Ascending aorta (tissue), 2 donors: ENCODE results near the gene DTHD1. TPM values are rescaled to one million over a fixed set of nuclear protein-coding genes. Genes with fewer than 3 reads are reported as not detected.

Experiments
- DNase-seq, 2 donors: peaks; one replicate each; pipeline ENCODE4 v3.0.0-alpha.2; 2019; ENCODE audit warnings: low spot score in 2 of 2
- H3K27ac ChIP-seq, 2 donors: fragments of 200-600 bp; sonication (generic); one replicate each; pipeline ENCODE4 v1.5.1; 2016 to 2017; ENCODE audit warnings: mild to moderate bottlenecking in 1 of 2
- H3K27me3 ChIP-seq: fragments of 200-600 bp; sonication (generic); one replicate; pipeline ENCODE4 v1.5.1; 2017
- H3K36me3 ChIP-seq, 2 donors: fragments of 200-600 bp; sonication (generic); one replicate each; pipeline ENCODE4 v1.5.1; 2016
- H3K4me1 ChIP-seq, 2 donors: fragments of 200-600 bp; sonication (generic); one replicate each; pipeline ENCODE4 v1.5.1; 2016 to 2017; ENCODE audit warnings: mild to moderate bottlenecking in 1 of 2
- H3K4me3 ChIP-seq, 2 donors: fragments of 200-600 bp; sonication (generic); one replicate each; pipeline ENCODE4 v1.5.1; 2016 to 2017; ENCODE audit warnings: mild to moderate bottlenecking in 1 of 2
- H3K9me3 ChIP-seq, 2 donors: fragments of 200-600 bp; sonication (generic); one replicate each; pipeline ENCODE4 v1.5.1; 2016
- intact Hi-C: fragments of 100-400 bp; cut with DNase I; formaldehyde crosslinking; loops from one replicate; pipeline ENCODE4 v1.15.1; 2023
- total RNA-seq: library from RNA; depleted of rRNA; stranded (reverse); fragments of >200 nt; gene quantifications from one replicate; pipeline ENCODE4 v1.1.0, GENCODE V29; 2016
- TF ChIP-seq, protein P1 (sequence below), 3 experiments: fragments of 200-600 bp in 2 of 3; fragments of 450-650 bp in 1 of 3; sonication (generic) in 2 of 3; IDR thresholded peaks; one replicate each; pipeline ENCODE4 v1.5.1; 2016 to 2019; ENCODE audit warnings: antibody characterized with exemption in 3 of 3, mild to moderate bottlenecking in 1 of 3, moderate library complexity in 1 of 3

Gene DTHD1
- total RNA-seq, 1 donor from 2014 or later = not detected

DNA sequence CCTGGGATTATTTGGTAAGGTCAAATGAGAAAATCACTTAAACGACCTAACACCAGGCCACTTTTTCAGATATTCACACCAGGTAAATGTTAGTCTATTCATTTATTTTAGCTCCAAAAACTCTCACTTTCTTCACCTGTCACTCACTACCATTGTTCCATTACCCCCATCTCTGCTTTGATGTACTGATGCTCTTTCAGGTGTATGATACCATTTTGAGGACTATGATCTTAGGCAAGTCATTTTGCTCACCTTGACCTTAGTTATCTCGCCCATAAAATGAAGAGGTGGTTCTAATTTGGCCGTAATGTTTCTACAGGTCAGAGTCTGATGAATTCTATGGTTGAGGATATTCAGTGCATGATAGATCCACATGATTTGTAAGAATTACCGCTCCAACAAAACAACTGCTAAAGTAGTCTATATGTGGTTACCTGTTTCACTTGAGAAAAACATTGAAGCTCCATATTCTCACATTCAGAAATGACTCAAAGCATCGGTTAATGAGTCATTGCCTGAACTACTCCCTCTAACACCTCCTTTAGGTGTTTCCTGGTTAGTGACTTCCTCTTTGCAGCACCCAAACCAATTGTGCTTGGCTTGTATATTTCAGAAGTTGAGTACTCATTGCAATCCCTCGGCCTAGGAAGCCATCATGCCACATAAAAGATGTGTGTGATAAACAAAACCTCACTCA, 4.5 kb downstream of the DTHD1 start:
- Histone ChIP-seq H3K4me1 (no peaks in the 10 kb centered on the region), H3K27ac (no peak overlapping the region), H3K4me3 (no peak overlapping the region), H3K27me3 (no peaks in the 10 kb centered on the region), H3K36me3 (no peaks in the 10 kb centered on the region), H3K9me3 (no peaks in the 10 kb centered on the region)
- intact Hi-C loops = no loop called here
- DNase-seq = no peak
- TF ChIP-seq, protein P1, sequence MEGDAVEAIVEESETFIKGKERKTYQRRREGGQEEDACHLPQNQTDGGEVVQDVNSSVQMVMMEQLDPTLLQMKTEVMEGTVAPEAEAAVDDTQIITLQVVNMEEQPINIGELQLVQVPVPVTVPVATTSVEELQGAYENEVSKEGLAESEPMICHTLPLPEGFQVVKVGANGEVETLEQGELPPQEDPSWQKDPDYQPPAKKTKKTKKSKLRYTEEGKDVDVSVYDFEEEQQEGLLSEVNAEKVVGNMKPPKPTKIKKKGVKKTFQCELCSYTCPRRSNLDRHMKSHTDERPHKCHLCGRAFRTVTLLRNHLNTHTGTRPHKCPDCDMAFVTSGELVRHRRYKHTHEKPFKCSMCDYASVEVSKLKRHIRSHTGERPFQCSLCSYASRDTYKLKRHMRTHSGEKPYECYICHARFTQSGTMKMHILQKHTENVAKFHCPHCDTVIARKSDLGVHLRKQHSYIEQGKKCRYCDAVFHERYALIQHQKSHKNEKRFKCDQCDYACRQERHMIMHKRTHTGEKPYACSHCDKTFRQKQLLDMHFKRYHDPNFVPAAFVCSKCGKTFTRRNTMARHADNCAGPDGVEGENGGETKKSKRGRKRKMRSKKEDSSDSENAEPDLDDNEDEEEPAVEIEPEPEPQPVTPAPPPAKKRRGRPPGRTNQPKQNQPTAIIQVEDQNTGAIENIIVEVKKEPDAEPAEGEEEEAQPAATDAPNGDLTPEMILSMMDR (IDR thresholded peaks at IDR 0.05) = no peak

DNA sequence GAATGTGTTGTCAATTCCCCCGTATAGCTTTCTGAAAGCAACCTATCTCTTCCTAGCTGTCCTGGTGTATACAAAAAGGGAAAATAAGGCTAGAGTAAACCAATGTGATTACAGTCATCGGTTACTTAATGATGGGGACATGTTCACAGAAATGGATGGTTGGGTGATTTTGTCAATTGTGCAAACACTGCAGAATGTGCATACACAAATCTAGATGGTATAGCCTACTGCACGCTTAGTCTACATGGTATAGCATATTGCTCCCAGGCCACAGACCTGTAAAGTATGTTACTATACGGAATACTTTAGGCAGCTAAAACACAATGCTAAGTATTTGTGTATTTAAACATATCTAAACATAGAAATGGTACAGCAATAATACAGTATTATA, 5.1 kb downstream of the DTHD1 start:
- TF ChIP-seq, protein P1 (IDR thresholded peaks at IDR 0.05) = no peak
- Histone ChIP-seq H3K4me1 (no peaks in the 10 kb centered on the region), H3K4me3 (no peak overlapping the region), H3K9me3 (no peaks in the 10 kb centered on the region), H3K27me3 (no peaks in the 10 kb centered on the region), H3K36me3 (no peaks in the 10 kb centered on the region), H3K27ac (no peak overlapping the region)
- no peak for DNase-seq
- intact Hi-C loops = no loop called here

DNA sequence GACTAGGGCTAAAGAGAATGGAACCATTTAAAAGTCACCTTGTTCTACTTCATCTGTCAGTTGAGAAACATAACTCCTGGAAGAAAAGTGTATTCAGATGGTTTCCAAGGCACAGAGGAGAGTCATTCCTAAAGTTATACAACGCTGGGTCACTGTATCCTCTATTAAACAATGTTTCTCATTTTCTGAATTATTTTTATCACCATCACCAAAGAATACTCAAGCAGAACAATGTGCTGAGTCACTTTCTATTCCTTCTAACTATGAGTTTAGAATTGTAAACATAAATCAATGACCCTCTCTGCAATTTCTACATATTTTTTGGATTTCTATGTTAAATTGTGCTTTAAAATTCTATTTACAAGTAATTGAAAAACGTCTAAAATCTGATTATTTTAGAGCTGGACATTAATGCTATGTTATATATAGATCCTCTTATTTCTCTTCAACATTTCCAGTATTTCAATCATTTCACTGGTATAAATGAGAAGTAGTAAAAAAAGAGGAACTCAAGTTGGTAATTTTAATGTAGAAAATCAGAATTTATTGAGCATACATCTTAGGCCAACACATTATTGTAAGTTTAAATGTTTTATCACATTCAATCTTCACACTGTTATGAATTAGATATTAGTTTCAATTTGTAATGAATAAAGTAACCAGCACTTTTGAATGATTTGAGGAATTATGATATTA, 7.5 kb downstream of the DTHD1 start:
- H3K4me1 ChIP-seq = no peaks in the 10 kb centered on the region
- H3K36me3 ChIP-seq = no peaks in the 10 kb centered on the region
- intact Hi-C loops = no loop called here
- no peak for DNase-seq
- no peak overlapping the region for H3K27ac ChIP-seq
- TF ChIP-seq, protein P1 (IDR thresholded peaks at IDR 0.05) = no peak
- no peaks in the 10 kb centered on the region for H3K9me3 ChIP-seq
- no peaks in the 10 kb centered on the region for H3K27me3 ChIP-seq
- H3K4me3 ChIP-seq = no peak overlapping the region

DNA sequence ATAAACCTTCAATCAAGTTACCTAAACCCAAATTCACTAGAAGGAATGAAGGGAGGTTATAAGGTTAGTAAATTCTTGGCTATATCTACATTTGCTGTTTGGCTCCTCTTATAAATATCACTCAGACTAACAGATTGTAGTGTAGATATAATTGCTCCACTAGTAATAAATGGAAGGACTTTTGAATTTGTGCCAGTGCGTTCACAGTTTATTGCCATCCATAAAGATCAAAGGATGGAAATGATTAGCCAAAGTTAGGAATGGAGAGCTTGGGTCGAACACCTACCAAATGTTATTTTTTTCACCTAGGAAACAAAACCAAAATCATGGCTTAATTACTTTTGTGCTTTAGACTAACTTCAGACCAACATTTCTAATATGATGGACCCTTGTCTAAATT, 9.2 kb downstream of the DTHD1 start:
- Histone ChIP-seq H3K4me3 (no peak overlapping the region), H3K27ac (no peak overlapping the region), H3K9me3 (no peaks in the 10 kb centered on the region), H3K4me1 (no peaks in the 10 kb centered on the region), H3K27me3 (no peaks in the 10 kb centered on the region), H3K36me3 (no peaks in the 10 kb centered on the region)
- DNase-seq = no peak
- intact Hi-C loops = no loop called here
- TF ChIP-seq, protein P1 (IDR thresholded peaks at IDR 0.05) = no peak

DNA sequence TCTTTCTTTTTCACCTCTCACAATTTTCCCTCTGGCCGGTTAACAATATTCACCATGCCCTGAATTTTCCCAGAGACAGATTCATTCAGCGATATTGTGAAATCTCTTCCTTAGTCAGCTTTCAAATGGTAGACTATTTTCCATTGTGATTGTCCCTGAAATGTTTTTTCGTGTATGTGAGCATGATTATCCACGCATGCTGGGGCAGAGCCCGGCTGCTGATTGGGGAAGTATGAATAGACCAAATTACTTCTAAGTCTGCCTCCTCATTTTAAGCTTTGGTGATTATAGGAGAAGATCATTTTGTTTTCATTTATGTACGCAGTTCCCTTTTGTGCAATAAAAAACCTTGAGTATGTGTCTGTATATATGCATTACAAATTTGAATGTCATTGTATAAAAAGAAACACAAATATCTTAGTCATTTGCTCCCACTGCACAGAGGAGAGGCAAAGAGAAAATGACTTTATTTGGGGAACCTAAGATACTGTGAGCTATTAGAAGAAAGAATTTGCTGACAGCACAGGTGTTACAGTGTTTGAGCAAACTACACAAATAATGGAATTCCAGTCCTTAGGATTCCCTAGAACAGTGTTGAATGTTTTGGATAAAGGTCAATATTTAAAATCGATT, 11.3 kb downstream of the DTHD1 start:
- no peaks in the 10 kb centered on the region for H3K36me3 ChIP-seq
- no peaks in the 10 kb centered on the region for H3K4me1 ChIP-seq
- no peak overlapping the region for H3K4me3 ChIP-seq
- DNase-seq = no peak
- H3K9me3 ChIP-seq = no peaks in the 10 kb centered on the region
- TF ChIP-seq, protein P1 (IDR thresholded peaks at IDR 0.05) = no peak
- intact Hi-C loops = no loop called here
- no peaks in the 10 kb centered on the region for H3K27me3 ChIP-seq
- H3K27ac ChIP-seq = no peak overlapping the region
